ENCODE results near the gene MTCH1. TPM values are rescaled to one million over a fixed set of nuclear protein-coding genes. Genes with fewer than 3 reads are reported as not detected.

The MTCH1 gene
- total RNA-seq, 1 experiment from 2014 or later = 161 TPM

- ChIA-PET CTCF (no interaction called here), RAD21 (ENCODE audit: low non-redundant PET in 1 of 2, low total read pairs in 2 of 2, uncharacterized antibody in 2 of 2, unreplicated experiment in 2 of 2) (no interaction called here)
- no peak for ATAC-seq
These were observed 46.0 kb downstream of the MTCH1 start for GRCh38 chr6:36940027-36940426.

More at GRCh38 chr6:36940027-36940426, 46.0 kb downstream of the MTCH1 start:
- DNase-seq (ENCODE audit: low read depth, low spot score) = no peak
- no peaks in the 10 kb centered on the region for H3K79me2 ChIP-seq (ENCODE audit: insufficient read depth, low read length)
- intact Hi-C loops (cut with micrococcal nuclease) = no loop called here
- no peaks in the 10 kb centered on the region for H3K27me3 ChIP-seq (ENCODE audit: insufficient read depth, low read length)
- no peaks in the 10 kb centered on the region for H4K20me1 ChIP-seq (ENCODE audit: insufficient read depth)
- H3K9me2 ChIP-seq (ENCODE audit: insufficient read depth) = no peaks in the 10 kb centered on the region
- no peak overlapping the region for H3K4me2 ChIP-seq (ENCODE audit: low read length)
- H3K4me3 ChIP-seq (replicated peaks in 1 of 2; ENCODE audit: low read depth in 1 of 2, low read length in 2 of 2) = no peak overlapping the region
- TF ChIP-seq RAD21 (IDR thresholded peaks at IDR 0.05; ENCODE audit: low read depth) (no peak), REST (IDR thresholded peaks at IDR 0.05; ENCODE audit: low read depth) (no peak), YY1 (IDR thresholded peaks at IDR 0.05; ENCODE audit: extremely low read depth, insufficient replicate concordance, low read depth, low read length) (no peak), TCF7L2 (IDR thresholded peaks at IDR 0.05; ENCODE audit: borderline replicate concordance, extremely low read depth, insufficient read depth, insufficient read length) (no peak), CBX3 (IDR thresholded peaks at IDR 0.05; ENCODE audit: low read depth) (no peak), FOSL1 (IDR thresholded peaks at IDR 0.05; ENCODE audit: low read depth) (no peak), EZH2phosphoT487 (IDR thresholded peaks at IDR 0.05; ENCODE audit: borderline replicate concordance) (no peak), CTCF (IDR thresholded peaks at IDR 0.05 in 2 of 3, conservative IDR thresholded peaks at IDR 0.05 in 1 of 3; ENCODE audit: borderline replicate concordance in 1 of 3, insufficient read depth in 1 of 3, low read depth in 2 of 3, low read length in 2 of 3) (no peak), SP1 (IDR thresholded peaks at IDR 0.05; ENCODE audit: low read depth) (no peak), ZNF274 (IDR thresholded peaks at IDR 0.05; ENCODE audit: low read depth, low read length) (no peak), EGR1 (IDR thresholded peaks at IDR 0.05; ENCODE audit: low read depth) (no peak), ZFX (IDR thresholded peaks at IDR 0.05) (no peak), POLR2A (IDR thresholded peaks at IDR 0.05; ENCODE audit: borderline replicate concordance, extremely low read depth, insufficient read depth, insufficient read length) (no peak), JUND (IDR thresholded peaks at IDR 0.05) (no peak), ELF1 (IDR thresholded peaks at IDR 0.05; ENCODE audit: borderline replicate concordance, low read depth) (no peak), POLR2AphosphoS5 (IDR thresholded peaks at IDR 0.05; ENCODE audit: low read depth, low read length) (no peak), SIN3A (IDR thresholded peaks at IDR 0.05; ENCODE audit: low read depth) (no peak)
- TF ChIP-seq, protein P1, sequence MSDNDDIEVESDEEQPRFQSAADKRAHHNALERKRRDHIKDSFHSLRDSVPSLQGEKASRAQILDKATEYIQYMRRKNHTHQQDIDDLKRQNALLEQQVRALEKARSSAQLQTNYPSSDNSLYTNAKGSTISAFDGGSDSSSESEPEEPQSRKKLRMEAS (IDR thresholded peaks at IDR 0.05) = no peak
- TF ChIP-seq, protein P2, sequence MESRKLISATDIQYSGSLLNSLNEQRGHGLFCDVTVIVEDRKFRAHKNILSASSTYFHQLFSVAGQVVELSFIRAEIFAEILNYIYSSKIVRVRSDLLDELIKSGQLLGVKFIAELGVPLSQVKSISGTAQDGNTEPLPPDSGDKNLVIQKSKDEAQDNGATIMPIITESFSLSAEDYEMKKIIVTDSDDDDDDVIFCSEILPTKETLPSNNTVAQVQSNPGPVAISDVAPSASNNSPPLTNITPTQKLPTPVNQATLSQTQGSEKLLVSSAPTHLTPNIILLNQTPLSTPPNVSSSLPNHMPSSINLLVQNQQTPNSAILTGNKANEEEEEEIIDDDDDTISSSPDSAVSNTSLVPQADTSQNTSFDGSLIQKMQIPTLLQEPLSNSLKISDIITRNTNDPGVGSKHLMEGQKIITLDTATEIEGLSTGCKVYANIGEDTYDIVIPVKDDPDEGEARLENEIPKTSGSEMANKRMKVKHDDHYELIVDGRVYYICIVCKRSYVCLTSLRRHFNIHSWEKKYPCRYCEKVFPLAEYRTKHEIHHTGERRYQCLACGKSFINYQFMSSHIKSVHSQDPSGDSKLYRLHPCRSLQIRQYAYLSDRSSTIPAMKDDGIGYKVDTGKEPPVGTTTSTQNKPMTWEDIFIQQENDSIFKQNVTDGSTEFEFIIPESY (IDR thresholded peaks at IDR 0.05; ENCODE audit: extremely low read depth, insufficient replicate concordance, low read length) = no peak
- TF ChIP-seq, protein P3, sequence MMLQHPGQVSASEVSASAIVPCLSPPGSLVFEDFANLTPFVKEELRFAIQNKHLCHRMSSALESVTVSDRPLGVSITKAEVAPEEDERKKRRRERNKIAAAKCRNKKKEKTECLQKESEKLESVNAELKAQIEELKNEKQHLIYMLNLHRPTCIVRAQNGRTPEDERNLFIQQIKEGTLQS (IDR thresholded peaks at IDR 0.05) = no peak
- no peaks in the 10 kb centered on the region for H3K36me3 ChIP-seq (ENCODE audit: control insufficient read depth in 1 of 2, insufficient read depth in 2 of 2, low read length in 2 of 2)
- no TSS peak for BruUV-seq (replicated peaks)
- POLR2A ChIA-PET = no interaction called here
- no peak overlapping the region for H3K27ac ChIP-seq (ENCODE audit: low read depth, low read length)
- no peak overlapping the region for H3K9ac ChIP-seq (ENCODE audit: low read length)
- H3K4me1 ChIP-seq (ENCODE audit: control insufficient read depth in 1 of 2, insufficient read depth in 2 of 2, low read length in 2 of 2) = no peaks in the 10 kb centered on the region
- H2AFZ ChIP-seq (ENCODE audit: low read depth, low read length, poor library complexity, severe bottlenecking) = no peak overlapping the region
- no peaks in the 10 kb centered on the region for H3K9me3 ChIP-seq (ENCODE audit: control insufficient read depth in 1 of 2, insufficient read depth in 1 of 2, low read depth in 1 of 2, low read length in 2 of 2)

Measured in HCT116 (cell line).